ENCODE results near the gene TSPAN12.

The TSPAN12 gene

GRCh38 chr7:120740348-120740747 is 117.6 kb downstream of the TSPAN12 start:
- DNase-seq, result no peak

- DNase-seq, result no peak
These were observed 119.1 kb downstream of the TSPAN12 start for GRCh38 chr7:120738816-120739215.

Measured in activated T-cell treated with anti-CD3 and anti-CD28 coated beads for 4 hours (primary cell).